MCF 10A (cell line): ENCODE measurements around the gene NLRC5. TPM values are rescaled to one million over a fixed set of nuclear protein-coding genes. Genes with fewer than 3 reads are reported as not detected.

Experiments used
- BruUV-seq: library from RNA; stranded (reverse); fragments of 400-500 nt; replicated peaks from 2 replicates; lab custom pipeline; 2021; lab: Mats Ljungman, UMichigan
- CTCF ChIA-PET: fragments of 300-600 bp; sonication (Branson Sonifier 250); formaldehyde crosslinking; extraction: SDS; loops from one replicate; lab custom pipeline; 2021; ENCODE audit warnings: antibody characterized with exemption, inconsistent platforms; lab: Yijun Ruan, JAX
- POLR2A ChIA-PET: fragments of 300-600, 350-650 bp; sonication (Branson Sonifier 250); formaldehyde crosslinking; extraction: SDS; loops from one replicate; lab custom pipeline; 2020; ENCODE audit warnings: antibody characterized with exemption, inconsistent platforms; lab: Yijun Ruan, JAX
- DNase-seq: peaks from one replicate; pipeline ENCODE4 v3.0.0-alpha.2; 2018; ENCODE audit not compliant: unreplicated experiment
- H3K27ac Mint-ChIP-seq: one replicate; pipeline ENCODE4 v1.8.0; 2022; ENCODE audit warnings: mild to moderate bottlenecking, low read depth, mixed read lengths; ENCODE audit not compliant: unreplicated experiment
- H3K27me3 Mint-ChIP-seq: one replicate; pipeline ENCODE4 v1.8.0; 2022; ENCODE audit warnings: mixed read lengths; ENCODE audit not compliant: insufficient read depth, unreplicated experiment
- H3K36me3 Mint-ChIP-seq: one replicate; pipeline ENCODE4 v1.8.0; 2022; ENCODE audit warnings: mild to moderate bottlenecking, moderate library complexity, mixed read lengths; ENCODE audit not compliant: insufficient read depth, unreplicated experiment
- H3K4me1 Mint-ChIP-seq: one replicate; pipeline ENCODE4 v1.8.0; 2022; ENCODE audit warnings: mixed read lengths; ENCODE audit not compliant: insufficient read depth, unreplicated experiment
- H3K4me3 Mint-ChIP-seq: one replicate; pipeline ENCODE4 v1.8.0; 2022; ENCODE audit warnings: mild to moderate bottlenecking, moderate library complexity, mixed read lengths; ENCODE audit not compliant: unreplicated experiment
- H3K9me3 Mint-ChIP-seq: one replicate; pipeline ENCODE4 v1.8.0; 2022; ENCODE audit warnings: mixed read lengths; ENCODE audit not compliant: unreplicated experiment
- intact Hi-C: fragments of 100-400 bp; cut with micrococcal nuclease; formaldehyde crosslinking; loops from 2 replicates; pipeline ENCODE4 v1.14.1; 2022
- total RNA-seq: library from RNA; stranded (reverse); gene quantifications from 2 replicates; pipeline ENCODE4 v1.2.3, GENCODE V29; 2022
- TF ChIP-seq, protein P1 (sequence below): fragments of 200-600 bp; IDR thresholded peaks from one replicate; pipeline ENCODE4 v1.8.0; 2022; ENCODE audit warnings: antibody characterized with exemption, mild to moderate bottlenecking; ENCODE audit not compliant: unreplicated experiment

NLRC5 gene
- total RNA-seq, 1 experiment from 2014 or later: 8.0 TPM

DNA sequence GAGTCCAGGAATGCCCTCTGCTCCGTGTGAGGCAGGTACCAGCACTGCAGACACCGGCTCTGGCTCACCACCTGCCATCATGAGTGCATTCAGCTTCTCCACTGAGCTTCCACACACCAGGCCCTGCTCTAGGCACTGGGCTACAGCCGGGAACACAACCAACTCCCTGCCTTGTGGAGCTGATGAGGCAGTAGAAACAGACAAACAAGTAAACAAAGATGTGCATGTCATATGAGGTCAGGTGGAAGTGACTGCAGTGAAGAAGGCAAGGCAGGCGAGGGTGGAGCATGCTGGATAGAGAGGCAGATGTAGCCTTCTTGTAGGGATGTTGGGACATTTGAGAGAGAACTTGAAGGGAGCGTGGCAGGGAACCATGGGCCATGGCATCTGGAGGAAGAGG, 5.0 kb downstream of the NLRC5 start:
- no peak for DNase-seq
- TF ChIP-seq, protein P1, sequence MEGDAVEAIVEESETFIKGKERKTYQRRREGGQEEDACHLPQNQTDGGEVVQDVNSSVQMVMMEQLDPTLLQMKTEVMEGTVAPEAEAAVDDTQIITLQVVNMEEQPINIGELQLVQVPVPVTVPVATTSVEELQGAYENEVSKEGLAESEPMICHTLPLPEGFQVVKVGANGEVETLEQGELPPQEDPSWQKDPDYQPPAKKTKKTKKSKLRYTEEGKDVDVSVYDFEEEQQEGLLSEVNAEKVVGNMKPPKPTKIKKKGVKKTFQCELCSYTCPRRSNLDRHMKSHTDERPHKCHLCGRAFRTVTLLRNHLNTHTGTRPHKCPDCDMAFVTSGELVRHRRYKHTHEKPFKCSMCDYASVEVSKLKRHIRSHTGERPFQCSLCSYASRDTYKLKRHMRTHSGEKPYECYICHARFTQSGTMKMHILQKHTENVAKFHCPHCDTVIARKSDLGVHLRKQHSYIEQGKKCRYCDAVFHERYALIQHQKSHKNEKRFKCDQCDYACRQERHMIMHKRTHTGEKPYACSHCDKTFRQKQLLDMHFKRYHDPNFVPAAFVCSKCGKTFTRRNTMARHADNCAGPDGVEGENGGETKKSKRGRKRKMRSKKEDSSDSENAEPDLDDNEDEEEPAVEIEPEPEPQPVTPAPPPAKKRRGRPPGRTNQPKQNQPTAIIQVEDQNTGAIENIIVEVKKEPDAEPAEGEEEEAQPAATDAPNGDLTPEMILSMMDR: no peak
- H3K4me1 Mint-ChIP-seq: peaks cover 7% of the 10 kb centered on the region
- no TSS peak for BruUV-seq
- ChIA-PET POLR2A (no interaction called here), CTCF (no interaction called here)
- H3K4me3 Mint-ChIP-seq: no peak overlapping the region
- no peaks in the 10 kb centered on the region for H3K27me3 Mint-ChIP-seq
- H3K9me3 Mint-ChIP-seq: no peaks in the 10 kb centered on the region
- intact Hi-C loops: no loop called here
- no peaks in the 10 kb centered on the region for H3K36me3 Mint-ChIP-seq
- no peak overlapping the region for H3K27ac Mint-ChIP-seq

DNA sequence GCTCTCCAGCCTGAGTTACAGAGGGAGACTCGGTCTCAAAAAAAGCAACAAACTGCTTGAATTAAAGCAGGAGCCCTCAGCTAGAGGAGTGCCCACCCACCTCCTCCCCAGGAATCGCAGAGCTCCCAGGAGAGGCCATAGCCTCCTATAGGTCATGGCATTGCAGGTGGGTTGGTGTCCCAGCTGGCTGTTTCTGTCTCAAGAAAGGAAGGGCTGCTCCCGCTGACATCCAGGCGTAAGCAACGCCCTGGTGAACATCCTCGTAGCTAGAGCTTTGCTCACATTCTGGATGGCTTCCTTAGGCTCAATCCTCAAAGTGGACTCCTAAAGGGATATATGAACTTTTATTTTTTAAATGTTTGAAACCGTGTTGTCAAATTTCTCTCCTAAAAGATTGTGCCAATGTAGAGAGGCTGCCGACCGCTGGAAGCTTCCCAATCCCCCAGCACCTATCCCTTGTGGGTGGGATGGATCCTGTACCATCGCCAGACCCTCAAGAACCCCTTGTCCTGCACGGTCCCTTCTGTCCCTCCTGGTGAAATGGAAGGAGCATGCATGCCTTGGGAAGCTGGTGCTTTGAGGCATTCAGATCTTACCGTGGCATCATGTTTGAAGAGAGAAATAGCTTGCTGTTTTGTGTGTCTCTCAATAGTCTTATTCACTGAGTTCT, 5.9 kb downstream of the NLRC5 start:
- no peaks in the 10 kb centered on the region for H3K9me3 Mint-ChIP-seq
- no peaks in the 10 kb centered on the region for H3K27me3 Mint-ChIP-seq
- BruUV-seq: no TSS peak
- intact Hi-C loops: no loop called here
- peaks cover under 1% of the 10 kb centered on the region for H3K4me1 Mint-ChIP-seq
- TF ChIP-seq, protein P1: no peak
- ChIA-PET POLR2A (no interaction called here), CTCF (interaction anchor here (0.6 kb wide), 1 partner anchor 24 kb away, joined by 3 read pairs; no protein-coding TSS in a partner anchor)
- DNase-seq: no peak
- no peaks in the 10 kb centered on the region for H3K36me3 Mint-ChIP-seq
- H3K4me3 Mint-ChIP-seq: no peak overlapping the region
- no peak overlapping the region for H3K27ac Mint-ChIP-seq

DNA sequence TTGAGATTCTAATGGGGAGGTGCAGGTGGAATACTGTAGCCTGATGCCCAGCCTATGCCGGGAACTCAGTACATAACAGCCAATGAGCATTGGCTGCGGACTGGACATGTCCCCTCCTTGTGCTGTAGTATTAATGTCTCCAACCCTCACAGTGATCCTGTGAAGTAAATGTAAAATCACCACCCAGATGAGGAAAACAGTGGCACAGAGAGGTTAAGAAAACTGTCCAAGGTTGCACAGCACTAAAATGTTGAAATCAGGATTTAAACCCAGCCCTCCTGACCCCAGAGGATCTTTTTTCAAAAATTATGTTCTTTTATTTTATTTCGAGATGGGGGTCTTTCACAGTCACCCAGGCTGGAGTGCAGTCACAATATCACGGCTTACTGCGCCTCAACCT, 7.9 kb downstream of the NLRC5 start:
- CTCF ChIA-PET: no interaction called here
- no peaks in the 10 kb centered on the region for H3K36me3 Mint-ChIP-seq
- BruUV-seq: no TSS peak

DNA sequence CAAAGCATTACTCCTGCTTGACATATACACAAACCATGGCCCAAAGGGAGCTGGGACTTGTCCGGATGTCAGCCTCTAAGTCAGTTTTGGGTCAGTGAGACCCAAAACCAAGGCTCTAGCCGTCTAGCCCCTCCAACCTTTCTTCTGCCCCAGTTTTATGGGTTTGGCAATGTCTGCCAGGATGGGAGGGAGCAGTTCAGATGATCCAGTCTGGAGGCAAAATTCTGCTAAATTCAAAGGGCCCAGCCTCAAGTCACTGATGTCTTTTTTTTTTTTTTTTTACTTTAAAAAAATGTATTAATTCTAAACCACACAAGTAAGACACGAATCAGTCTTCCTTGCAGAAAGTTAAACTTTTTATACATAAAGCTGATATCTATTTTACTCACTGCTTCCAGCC, 8.6 kb downstream of the NLRC5 start:
- TF ChIP-seq, protein P1: no peak
- intact Hi-C loops: no loop called here
- H3K36me3 Mint-ChIP-seq: no peaks in the 10 kb centered on the region
- POLR2A ChIA-PET: interaction anchor here (0.5 to 0.6 kb wide), 3 partner anchors 67 to 265 kb away, joined by 3 read pairs; no protein-coding TSS in a partner anchor
- CTCF ChIA-PET: interaction anchor here (0.7 kb wide), 1 partner anchor 70 kb away, joined by 3 read pairs; no protein-coding TSS in a partner anchor
- no peaks in the 10 kb centered on the region for H3K27me3 Mint-ChIP-seq
- no peaks in the 10 kb centered on the region for H3K4me1 Mint-ChIP-seq
- H3K4me3 Mint-ChIP-seq: no peak overlapping the region
- no peak overlapping the region for H3K27ac Mint-ChIP-seq
- no peak for DNase-seq
- H3K9me3 Mint-ChIP-seq: no peaks in the 10 kb centered on the region
- BruUV-seq: no TSS peak

More for the DNA sequence above, 7.9 kb downstream of the NLRC5 start:
- no peak for DNase-seq
- H3K27me3 Mint-ChIP-seq: no peaks in the 10 kb centered on the region
- POLR2A ChIA-PET: interaction anchor here (0.6 kb wide), 1 partner anchor 200 kb away, joined by 3 read pairs; no protein-coding TSS in a partner anchor
- H3K9me3 Mint-ChIP-seq: no peaks in the 10 kb centered on the region
- no peak overlapping the region for H3K4me3 Mint-ChIP-seq
- no peaks in the 10 kb centered on the region for H3K4me1 Mint-ChIP-seq
- H3K27ac Mint-ChIP-seq: no peak overlapping the region
- intact Hi-C loops: no loop called here
- TF ChIP-seq, protein P1: no peak
